ENCODE results near the gene MCF2L2. TPM values are rescaled to one million over a fixed set of nuclear protein-coding genes. Genes with fewer than 3 reads are reported as not detected.

The MCF2L2 gene
- total RNA-seq, 1 donor: under 0.01 TPM

DNA sequence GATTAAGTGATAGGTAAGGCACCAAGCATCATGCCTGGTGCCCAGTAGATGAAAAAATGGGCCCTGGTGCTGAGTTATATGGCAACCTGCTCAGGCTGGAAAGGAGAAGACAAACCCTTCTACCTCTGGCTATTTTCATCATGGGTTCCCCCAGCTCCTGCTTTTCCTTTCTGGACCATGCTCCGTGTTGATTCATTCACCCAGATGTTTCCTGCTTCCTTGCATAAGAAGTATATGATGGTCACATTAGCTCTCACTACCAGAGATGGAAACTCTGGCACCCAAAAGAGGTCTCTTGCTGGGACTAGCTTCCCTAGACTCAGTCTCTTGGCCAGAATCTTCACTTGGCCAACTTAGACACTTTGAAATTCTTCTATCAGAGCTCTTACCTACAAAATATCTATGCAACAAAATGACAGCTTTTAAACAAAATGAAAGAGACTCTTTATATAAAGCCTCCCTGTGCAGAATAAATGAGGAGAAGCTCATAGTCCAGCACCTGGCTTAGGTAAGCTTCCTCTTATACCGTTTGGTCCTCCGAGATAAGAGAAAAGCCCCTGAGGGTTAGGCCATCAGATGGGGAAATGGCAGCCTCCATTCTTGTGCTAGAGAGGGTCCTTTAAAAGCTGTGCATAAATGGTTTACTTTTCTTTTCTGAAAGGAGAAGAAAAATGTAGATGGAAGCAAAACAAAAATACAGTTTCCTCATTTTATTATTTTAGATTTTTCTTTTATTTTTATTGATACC lies 46.8 kb upstream of the MCF2L2 start:
- Histone ChIP-seq H3K79me2 (ENCODE audit: insufficient read depth, low read length) (no peaks in the 10 kb centered on the region), H3K4me3 (ENCODE audit: insufficient read depth, low read length) (no peak overlapping the region), H3K36me3 (ENCODE audit: insufficient read depth, low read length) (no peaks in the 10 kb centered on the region), H3K27ac (ENCODE audit: low read depth, low read length) (no peak overlapping the region), H3K9me3 (ENCODE audit: low read depth, low read length) (no peaks in the 10 kb centered on the region), H3K27me3 (ENCODE audit: insufficient read depth, low read length) (peaks cover 9% of the 10 kb centered on the region), H3K4me2 (ENCODE audit: insufficient read depth, low read length) (no peak overlapping the region), H2AFZ (ENCODE audit: low read length) (no peak overlapping the region), H3K4me1 (ENCODE audit: insufficient read depth, low read length) (no peaks in the 10 kb centered on the region), H4K20me1 (ENCODE audit: insufficient read depth, low read length) (no peaks in the 10 kb centered on the region)
- no peak for DNase-seq (ENCODE audit: insufficient read length, low spot score, missing footprints)
- TF ChIP-seq, protein P1, sequence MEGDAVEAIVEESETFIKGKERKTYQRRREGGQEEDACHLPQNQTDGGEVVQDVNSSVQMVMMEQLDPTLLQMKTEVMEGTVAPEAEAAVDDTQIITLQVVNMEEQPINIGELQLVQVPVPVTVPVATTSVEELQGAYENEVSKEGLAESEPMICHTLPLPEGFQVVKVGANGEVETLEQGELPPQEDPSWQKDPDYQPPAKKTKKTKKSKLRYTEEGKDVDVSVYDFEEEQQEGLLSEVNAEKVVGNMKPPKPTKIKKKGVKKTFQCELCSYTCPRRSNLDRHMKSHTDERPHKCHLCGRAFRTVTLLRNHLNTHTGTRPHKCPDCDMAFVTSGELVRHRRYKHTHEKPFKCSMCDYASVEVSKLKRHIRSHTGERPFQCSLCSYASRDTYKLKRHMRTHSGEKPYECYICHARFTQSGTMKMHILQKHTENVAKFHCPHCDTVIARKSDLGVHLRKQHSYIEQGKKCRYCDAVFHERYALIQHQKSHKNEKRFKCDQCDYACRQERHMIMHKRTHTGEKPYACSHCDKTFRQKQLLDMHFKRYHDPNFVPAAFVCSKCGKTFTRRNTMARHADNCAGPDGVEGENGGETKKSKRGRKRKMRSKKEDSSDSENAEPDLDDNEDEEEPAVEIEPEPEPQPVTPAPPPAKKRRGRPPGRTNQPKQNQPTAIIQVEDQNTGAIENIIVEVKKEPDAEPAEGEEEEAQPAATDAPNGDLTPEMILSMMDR (IDR thresholded peaks at IDR 0.05; ENCODE audit: extremely low read depth, low read depth, low read length): no peak

DNA sequence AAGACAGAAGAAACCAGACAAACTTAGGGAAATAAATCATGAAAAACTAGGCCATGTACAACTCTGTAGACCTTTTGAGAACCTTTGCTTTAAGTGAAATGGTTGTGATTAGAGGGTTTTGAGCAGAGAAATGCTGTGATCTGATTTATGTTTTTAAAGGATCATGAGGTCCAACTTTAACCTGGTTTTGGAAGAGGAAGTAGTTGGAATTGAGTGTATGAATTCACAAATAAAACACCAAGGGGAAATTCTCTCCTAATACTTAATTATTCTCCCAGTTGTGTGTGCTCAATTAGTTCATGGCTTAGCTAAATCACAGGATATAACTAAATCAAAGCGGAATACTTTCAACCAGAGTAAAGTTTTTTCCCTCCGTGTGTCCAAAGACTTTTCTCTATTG lies 45.5 kb upstream of the MCF2L2 start:
- Histone ChIP-seq H3K79me2 (ENCODE audit: insufficient read depth, low read length) (no peaks in the 10 kb centered on the region), H2AFZ (ENCODE audit: low read length) (no peak overlapping the region), H3K4me2 (ENCODE audit: insufficient read depth, low read length) (no peak overlapping the region), H3K4me1 (ENCODE audit: insufficient read depth, low read length) (no peaks in the 10 kb centered on the region), H3K27ac (ENCODE audit: low read depth, low read length) (no peak overlapping the region), H3K36me3 (ENCODE audit: insufficient read depth, low read length) (no peaks in the 10 kb centered on the region), H3K27me3 (ENCODE audit: insufficient read depth, low read length) (peaks cover 9% of the 10 kb centered on the region), H3K9me3 (ENCODE audit: low read depth, low read length) (no peaks in the 10 kb centered on the region), H3K4me3 (ENCODE audit: insufficient read depth, low read length) (no peak overlapping the region), H4K20me1 (ENCODE audit: insufficient read depth, low read length) (no peaks in the 10 kb centered on the region)
- TF ChIP-seq, protein P1 (IDR thresholded peaks at IDR 0.05; ENCODE audit: extremely low read depth, low read depth, low read length): no peak
- DNase-seq (ENCODE audit: insufficient read length, low spot score, missing footprints): no peak

DNA sequence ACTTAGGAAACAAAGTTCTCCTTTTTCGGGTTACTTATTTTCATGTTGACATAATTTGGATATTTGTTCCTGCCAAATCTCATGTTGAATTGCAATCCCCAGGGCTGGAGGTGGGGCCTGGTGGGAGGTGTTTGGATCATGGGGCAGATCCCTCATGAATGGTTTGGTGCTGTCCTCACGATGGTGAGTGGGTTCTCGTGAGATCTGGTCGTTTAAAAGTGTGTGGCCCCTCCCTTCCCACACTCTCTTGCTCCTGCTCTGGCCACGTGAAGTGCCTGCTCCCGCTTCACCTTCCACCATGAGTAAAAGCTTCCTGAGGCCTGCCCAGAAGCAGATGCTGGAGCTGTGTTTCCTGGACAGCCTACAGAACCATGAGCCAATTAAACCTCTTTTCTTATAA lies 43.7 kb upstream of the MCF2L2 start:
- H3K4me3 ChIP-seq (ENCODE audit: insufficient read depth, low read length): no peak overlapping the region
- no peaks in the 10 kb centered on the region for H3K9me3 ChIP-seq (ENCODE audit: low read depth, low read length)
- no peak overlapping the region for H3K4me2 ChIP-seq (ENCODE audit: insufficient read depth, low read length)
- H3K4me1 ChIP-seq (ENCODE audit: insufficient read depth, low read length): no peaks in the 10 kb centered on the region
- DNase-seq (ENCODE audit: insufficient read length, low spot score, missing footprints): no peak
- TF ChIP-seq, protein P1 (IDR thresholded peaks at IDR 0.05; ENCODE audit: extremely low read depth, low read depth, low read length): no peak
- no peaks in the 10 kb centered on the region for H3K79me2 ChIP-seq (ENCODE audit: insufficient read depth, low read length)
- H3K27ac ChIP-seq (ENCODE audit: low read depth, low read length): no peak overlapping the region
- H4K20me1 ChIP-seq (ENCODE audit: insufficient read depth, low read length): no peaks in the 10 kb centered on the region
- peaks cover 9% of the 10 kb centered on the region for H3K27me3 ChIP-seq (ENCODE audit: insufficient read depth, low read length)
- no peak overlapping the region for H2AFZ ChIP-seq (ENCODE audit: low read length)
- no peaks in the 10 kb centered on the region for H3K36me3 ChIP-seq (ENCODE audit: insufficient read depth, low read length)

DNA sequence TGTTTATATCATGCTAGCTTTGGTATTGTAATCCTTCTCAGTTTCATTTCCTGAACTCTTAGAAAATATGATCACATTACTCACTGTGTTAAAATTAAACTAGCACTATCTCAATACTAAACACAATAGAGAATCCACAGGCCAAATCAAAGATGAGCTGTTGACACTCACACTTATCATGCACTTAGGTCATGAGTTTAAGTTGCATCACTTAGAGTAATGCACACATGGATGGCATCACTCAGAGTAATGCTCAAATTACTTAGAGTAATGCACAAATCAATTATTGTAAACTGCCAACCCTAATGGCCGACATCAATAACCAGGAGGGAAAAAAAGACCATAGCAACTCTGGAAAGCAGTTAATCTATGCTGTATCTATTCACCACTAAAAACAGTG lies 40.0 kb upstream of the MCF2L2 start:
- Histone ChIP-seq H3K27ac (ENCODE audit: low read depth, low read length) (no peak overlapping the region), H3K4me3 (ENCODE audit: insufficient read depth, low read length) (no peak overlapping the region), H3K79me2 (ENCODE audit: insufficient read depth, low read length) (no peaks in the 10 kb centered on the region), H3K4me2 (ENCODE audit: insufficient read depth, low read length) (no peak overlapping the region), H3K27me3 (ENCODE audit: insufficient read depth, low read length) (peaks cover 4% of the 10 kb centered on the region), H2AFZ (ENCODE audit: low read length) (no peak overlapping the region), H4K20me1 (ENCODE audit: insufficient read depth, low read length) (no peaks in the 10 kb centered on the region), H3K4me1 (ENCODE audit: insufficient read depth, low read length) (no peaks in the 10 kb centered on the region), H3K9me3 (ENCODE audit: low read depth, low read length) (no peaks in the 10 kb centered on the region), H3K36me3 (ENCODE audit: insufficient read depth, low read length) (no peaks in the 10 kb centered on the region)
- TF ChIP-seq, protein P1 (IDR thresholded peaks at IDR 0.05; ENCODE audit: extremely low read depth, low read depth, low read length): no peak
- no peak for DNase-seq (ENCODE audit: insufficient read length, low spot score, missing footprints)

Measured in osteoblast (primary cell).